ENCODE data around the gene PKP1.
A peak's percentile ranks its signal among the peaks of the same experiment; 100 is the strongest.

The PKP1 gene

GRCh38 chr1:201260236-201260590, 23.1 kb upstream of the PKP1 start:
- peak; percentile 0 for DNase-seq (ENCODE audit: low spot score)

- peak; percentile 1 for DNase-seq (ENCODE audit: low spot score)
These were observed 22.5 kb upstream of the PKP1 start for GRCh38 chr1:201260648-201261311.

DNA sequence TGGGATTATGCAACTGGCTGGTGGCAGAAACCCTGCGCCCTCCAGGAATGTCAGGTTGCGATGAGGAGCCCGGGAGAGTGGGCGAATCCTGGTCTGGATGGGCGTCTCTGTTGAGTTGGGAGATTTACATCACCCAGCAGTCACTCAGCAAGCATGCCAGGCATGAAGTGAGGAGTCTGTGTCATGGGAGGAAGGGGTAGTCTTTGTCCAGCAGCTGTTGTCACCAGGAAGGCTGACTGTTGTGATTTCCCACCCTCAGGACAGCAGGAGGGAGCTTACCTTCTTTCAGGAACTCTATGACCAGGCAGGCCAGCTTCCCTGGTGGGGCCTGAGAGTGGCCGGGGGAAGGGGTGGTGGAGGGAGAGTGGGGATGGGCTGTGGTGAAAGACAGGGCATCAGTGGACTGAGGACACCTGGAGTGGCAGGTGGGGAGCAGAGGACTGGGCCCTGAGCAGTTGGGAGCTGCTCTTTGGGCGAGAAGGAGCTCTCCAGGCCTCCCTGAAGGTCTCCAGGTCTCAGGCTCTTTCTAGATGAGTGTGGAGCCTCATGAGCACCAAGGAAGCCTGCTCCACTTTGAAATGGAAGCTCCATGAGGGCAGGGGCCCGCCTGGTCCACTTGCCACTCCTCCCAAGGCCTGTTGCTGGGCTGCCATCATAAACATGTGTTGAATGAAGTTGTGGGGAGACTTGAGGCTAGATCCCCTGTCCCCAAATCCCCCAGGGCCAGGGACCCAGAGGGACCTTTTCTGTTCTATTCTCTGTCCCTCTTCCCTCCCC, 21.3 kb upstream of the PKP1 start:
- peak; percentile 0 for DNase-seq (ENCODE audit: low spot score)

GRCh38 chr1:201262963-201263608, 20.2 kb upstream of the PKP1 start:
- peak; percentile 1 for DNase-seq (ENCODE audit: low spot score)

GRCh38 chr1:201264072-201264471, 19.2 kb upstream of the PKP1 start:
- DNase-seq (ENCODE audit: low spot score) = peak; percentile 0

GRCh38 chr1:201264554-201264953, 18.8 kb upstream of the PKP1 start:
- peak; percentile 0 for DNase-seq (ENCODE audit: low spot score)

DNA sequence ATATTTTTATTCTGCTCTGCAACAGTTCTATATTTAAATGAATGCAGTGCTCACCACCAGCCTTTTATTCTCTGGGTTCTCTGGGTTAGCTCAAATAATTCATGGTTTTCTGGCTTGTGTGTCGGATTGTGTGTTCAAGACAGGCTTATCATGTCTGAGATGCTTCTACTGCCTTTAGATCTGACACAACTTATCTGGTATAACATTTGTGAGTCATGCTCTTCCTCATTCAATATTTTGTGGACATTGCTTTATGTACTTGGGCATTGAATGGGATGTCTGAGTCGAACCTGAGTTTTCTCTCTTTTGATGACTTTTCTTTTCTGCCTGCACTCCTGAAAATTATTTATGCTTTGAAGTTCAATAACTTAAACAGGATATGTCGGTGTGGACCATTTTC, 17.6 kb upstream of the PKP1 start:
- no peak for DNase-seq (ENCODE audit: low spot score)

GRCh38 chr1:201266276-201266675, 17.0 kb upstream of the PKP1 start:
- no peak for DNase-seq (ENCODE audit: low spot score)

- no peak for DNase-seq (ENCODE audit: low spot score)
These were observed 16.5 kb upstream of the PKP1 start for GRCh38 chr1:201266774-201267173.

DNA sequence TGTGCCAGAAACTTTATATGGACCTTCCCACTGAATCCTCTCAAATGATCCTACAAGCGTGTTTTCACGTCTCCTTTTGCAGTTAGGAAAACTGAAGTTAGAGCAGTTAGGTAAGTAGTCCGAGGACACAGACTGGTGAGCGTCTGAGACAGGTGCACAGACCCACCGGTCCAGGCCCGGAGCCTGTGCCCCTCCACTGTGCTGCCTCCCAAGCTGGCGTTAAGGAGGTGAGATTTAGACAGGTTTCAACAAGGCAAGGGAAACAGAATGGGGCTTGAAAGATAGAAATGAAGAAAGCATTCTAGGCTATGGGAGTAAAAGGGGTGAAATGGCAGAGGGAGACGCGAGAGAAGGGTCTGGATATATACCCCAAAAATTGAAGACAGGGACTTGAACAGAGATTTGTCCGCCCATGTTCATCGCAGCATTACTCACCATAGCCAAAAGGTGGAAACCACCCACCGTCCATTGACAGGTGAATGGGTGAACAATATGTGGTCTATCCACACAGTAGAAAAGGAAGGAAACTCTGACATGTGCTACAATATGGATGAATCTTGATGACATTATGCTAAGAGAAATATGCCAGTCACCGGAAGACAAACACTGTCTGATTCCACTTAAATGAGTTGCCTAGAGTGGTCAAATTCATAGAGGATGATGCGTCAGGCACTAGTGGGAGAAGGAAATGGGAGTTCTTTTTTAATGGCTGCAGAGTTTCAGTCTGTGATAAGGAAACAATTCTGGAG, 15.7 kb upstream of the PKP1 start:
- no peak for DNase-seq (ENCODE audit: low spot score)

DNA sequence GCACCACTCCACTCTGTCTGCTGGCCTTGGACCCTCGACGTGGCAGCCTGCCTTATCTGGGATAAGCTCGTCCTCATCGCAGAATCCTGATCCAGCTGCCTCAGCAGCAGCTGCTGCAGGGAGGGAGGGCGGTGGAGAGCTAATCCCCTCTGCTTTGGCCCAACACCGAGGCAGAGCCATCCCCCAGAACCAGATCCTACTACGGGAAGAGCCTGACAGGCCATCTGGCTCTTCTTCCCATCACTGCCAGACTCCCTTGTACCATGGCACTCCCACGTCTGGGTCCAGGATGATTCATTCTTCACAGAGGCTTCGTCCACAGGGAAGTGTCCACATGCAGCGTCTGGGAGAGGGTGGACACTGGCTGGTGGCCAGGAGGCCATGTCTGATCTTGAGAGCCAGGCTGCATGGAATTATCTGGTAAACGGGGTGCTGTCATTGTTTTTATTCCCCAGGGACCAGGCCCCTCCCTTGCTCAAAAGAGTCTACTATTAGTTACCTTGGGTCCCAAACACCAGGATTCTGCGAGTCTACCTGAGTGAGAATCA, 14.6 kb upstream of the PKP1 start:
- peak; percentile 36 for DNase-seq (ENCODE audit: low spot score)

- DNase-seq (ENCODE audit: low spot score) = no peak
These were observed 14.0 kb upstream of the PKP1 start for GRCh38 chr1:201269281-201269680.

DNA sequence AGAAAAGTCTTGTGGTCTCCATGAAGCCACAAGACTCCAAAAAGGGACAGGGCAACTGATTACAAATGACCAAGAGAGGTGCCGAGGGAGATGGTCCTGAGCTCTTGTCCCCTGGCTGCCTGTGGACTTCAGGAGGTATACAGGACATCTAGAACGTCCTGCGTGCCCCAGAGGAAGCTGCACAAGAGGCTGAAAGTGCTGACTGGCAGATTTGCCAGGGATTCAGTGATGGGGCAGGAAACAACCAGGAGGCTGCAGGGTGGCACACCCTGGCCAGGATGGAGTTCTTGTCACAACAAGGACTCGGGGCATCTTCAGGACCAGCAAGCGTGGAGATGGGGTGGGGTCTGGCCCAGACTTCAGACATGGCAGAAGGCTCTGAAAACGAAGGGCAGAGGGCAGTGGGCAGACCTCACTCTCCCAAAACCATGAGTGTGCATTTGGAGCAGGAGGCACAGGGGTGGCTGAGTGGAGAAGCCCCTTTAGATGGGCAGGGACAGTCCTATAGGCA, 13.4 kb upstream of the PKP1 start:
- no peak for DNase-seq (ENCODE audit: low spot score)

- DNase-seq (ENCODE audit: low spot score) = no peak
These were observed 12.5 kb upstream of the PKP1 start for GRCh38 chr1:201270616-201271390.

DNA sequence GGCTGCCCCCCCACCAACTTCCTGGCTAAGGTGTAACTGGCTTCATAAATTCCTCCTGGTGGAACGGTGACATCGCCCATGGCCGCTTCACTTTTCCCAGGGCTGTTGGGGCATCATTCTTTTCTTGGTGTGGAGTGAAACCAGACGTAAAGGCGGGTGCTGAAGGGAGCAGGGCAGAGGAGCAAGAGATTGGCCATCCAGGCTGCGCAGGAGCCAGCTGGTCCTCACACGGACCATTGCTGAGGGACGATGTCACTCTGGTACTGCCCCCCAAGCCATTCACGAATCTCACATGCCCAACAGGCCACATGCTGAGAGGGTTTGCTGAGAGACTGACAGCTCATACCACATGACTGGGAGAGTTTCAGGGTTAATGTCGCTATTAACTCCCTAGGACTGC, 10.5 kb upstream of the PKP1 start:
- no peak for DNase-seq (ENCODE audit: low spot score)

- DNase-seq (ENCODE audit: low spot score) = no peak
These were observed 8.6 kb upstream of the PKP1 start for GRCh38 chr1:201274616-201275252.

DNA sequence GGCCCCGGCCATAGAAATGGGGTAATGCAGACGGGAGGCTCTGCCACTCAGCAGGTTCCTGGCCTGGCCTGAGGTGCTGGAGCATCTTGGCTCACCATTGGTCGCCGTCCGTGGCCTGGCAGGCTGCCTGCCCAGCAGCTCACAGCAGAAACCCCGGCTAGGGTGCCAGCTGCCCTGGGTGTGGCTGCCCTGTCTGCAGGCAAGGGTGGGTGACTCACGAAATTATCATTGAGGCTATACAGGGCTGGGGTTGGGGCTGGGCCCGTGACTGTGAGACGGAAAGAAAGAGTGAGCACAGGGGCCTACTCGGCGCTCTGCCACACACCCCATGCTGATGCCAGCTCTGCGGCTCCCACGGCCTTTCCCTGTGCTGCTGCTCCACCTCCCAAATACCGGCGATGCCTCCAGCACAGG, 8.0 kb upstream of the PKP1 start:
- DNase-seq (ENCODE audit: low spot score) = no peak

GRCh38 chr1:201276891-201277290, 6.4 kb upstream of the PKP1 start:
- DNase-seq (ENCODE audit: low spot score) = no peak

DNA sequence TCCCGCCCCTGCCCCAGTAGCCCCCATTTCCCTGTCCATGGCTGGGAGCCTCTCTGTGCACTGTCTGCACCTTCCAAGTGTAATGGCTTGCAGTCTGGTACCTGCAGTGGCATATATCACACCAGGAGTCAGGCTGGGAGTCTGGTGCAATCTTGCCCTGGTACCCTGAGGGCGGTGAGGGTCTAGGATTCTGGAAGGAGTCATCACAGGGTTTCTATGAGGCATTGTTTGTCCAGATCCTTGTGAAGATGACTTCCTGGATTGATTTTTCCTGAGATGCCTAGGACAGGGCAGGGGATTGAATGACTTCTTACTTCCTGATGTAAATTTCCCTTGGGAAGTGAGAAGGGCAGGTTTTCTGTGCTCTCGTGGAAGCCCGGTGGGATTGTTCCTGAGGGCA, 5.9 kb upstream of the PKP1 start:
- DNase-seq (ENCODE audit: low spot score) = no peak

- no peak for DNase-seq (ENCODE audit: low spot score)
These were observed 4.0 kb upstream of the PKP1 start for GRCh38 chr1:201279313-201279712.

DNA sequence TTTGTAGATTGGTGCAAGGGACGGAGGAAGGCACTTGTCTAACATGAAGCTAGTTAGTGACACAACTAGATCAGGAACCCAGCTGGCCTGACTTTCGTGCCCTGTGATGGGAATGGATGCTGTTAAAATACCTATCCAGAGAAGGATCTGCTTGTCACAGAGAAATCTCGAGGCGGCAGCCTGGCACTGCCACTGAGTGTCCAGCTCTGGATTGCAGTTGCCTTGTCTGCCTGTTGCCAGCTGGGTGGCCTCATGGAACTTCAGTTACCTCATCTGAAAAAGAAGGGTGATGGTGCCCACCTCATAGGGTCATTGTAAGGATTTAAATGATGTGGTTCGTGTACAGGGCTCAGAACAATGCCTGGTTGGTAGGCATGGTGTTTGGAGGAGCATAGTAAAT, 2.4 kb upstream of the PKP1 start:
- DNase-seq (ENCODE audit: low spot score) = no peak

Data from Ammon's horn (tissue), 1 donor.